ENCODE results near the gene KLK6. TPM values are rescaled to one million over a fixed set of nuclear protein-coding genes. Genes with fewer than 3 reads are reported as not detected.

Gene KLK6
- polyA plus RNA-seq, 4 donors: 0.03 to 0.07 TPM; not detected in 2

GRCh38 chr19:50916069-50916468 is 53.3 kb downstream of the KLK6 start:
- DNase-seq (no peak), FAIRE-seq (no peak)
- Histone ChIP-seq H3K27ac (ENCODE audit: low read depth in 1 of 3, low read length in 2 of 3) (no peak overlapping the region), H3K4me3 (ENCODE audit: low read depth in 1 of 3, low read length in 3 of 3) (no peak overlapping the region), H3K4me1 (ENCODE audit: control insufficient read depth in 3 of 3, insufficient read depth in 2 of 3, low read depth in 1 of 3, low read length in 2 of 3) (no peaks in the 10 kb centered on the region), H3K9me3 (ENCODE audit: control insufficient read depth in 2 of 2, insufficient read depth in 1 of 2, low read depth in 1 of 2, low read length in 1 of 2) (no peaks in the 10 kb centered on the region), H3K36me3 (ENCODE audit: control insufficient read depth in 3 of 3, insufficient read depth in 2 of 3, low read depth in 1 of 3, low read length in 3 of 3) (no peaks in the 10 kb centered on the region), H3K27me3 (ENCODE audit: control insufficient read depth in 3 of 3, insufficient read depth in 3 of 3, low read length in 3 of 3) (peaks cover 4 to 19% (median 17%) of the 10 kb centered on the region in 3 donors)
- WGBS, 3 donors: 73 to 84% (median 78%) methylated on average over 2 of the region's 2 CpGs

GRCh38 chr19:50912727-50913716 is 56.4 kb downstream of the KLK6 start:
- WGBS, 3 donors: 9 to 11% (median 10%) methylated on average over 20 to 29 of the region's 29 CpGs
- FAIRE-seq: no peak

DNA sequence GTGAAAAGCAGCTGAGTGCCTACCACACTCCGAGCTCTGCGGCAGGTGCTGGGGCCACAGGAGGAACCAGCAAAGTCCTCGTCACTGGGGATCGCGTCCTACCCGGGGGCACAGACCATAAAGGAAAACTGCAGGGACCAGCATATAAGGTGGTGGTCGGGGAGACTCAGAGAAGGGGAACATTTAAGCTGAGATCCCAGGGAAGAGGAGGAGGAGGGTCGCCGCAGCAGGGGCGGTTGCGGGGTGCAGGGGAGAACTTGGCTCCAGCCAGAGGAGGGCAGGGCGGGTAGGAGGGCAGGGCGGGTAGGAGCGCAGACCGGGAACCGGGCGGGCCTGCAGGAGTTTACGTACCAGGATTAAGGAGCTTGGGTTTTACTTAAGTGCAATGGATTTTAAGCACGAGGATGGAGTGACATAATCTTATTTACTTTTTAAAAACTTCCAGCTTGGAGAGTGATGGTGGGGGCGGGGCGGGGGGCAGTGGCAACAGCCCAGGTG is 57.2 kb downstream of the KLK6 start:
- no peak overlapping the region for H3K27ac ChIP-seq (ENCODE audit: low read depth in 1 of 3, low read length in 2 of 3)
- 12 to 20% (median 18%) methylated on average over 21 of the region's 21 CpGs for WGBS, 3 donors
- H3K4me3 ChIP-seq (ENCODE audit: low read depth in 1 of 3, low read length in 3 of 3): no peak overlapping the region
- H3K4me1 ChIP-seq (ENCODE audit: control insufficient read depth in 3 of 3, insufficient read depth in 2 of 3, low read depth in 1 of 3, low read length in 2 of 3): peaks cover 0 to 2% (median 0%) of the 10 kb centered on the region in 3 donors
- no peaks in the 10 kb centered on the region for H3K36me3 ChIP-seq (ENCODE audit: control insufficient read depth in 3 of 3, insufficient read depth in 2 of 3, low read depth in 1 of 3, low read length in 3 of 3)
- FAIRE-seq: no peak
- no peak for DNase-seq
- peaks cover 7 to 50% (median 37%) of the 10 kb centered on the region in 3 donors for H3K27me3 ChIP-seq (ENCODE audit: control insufficient read depth in 3 of 3, insufficient read depth in 3 of 3, low read length in 3 of 3)
- no peaks in the 10 kb centered on the region for H3K9me3 ChIP-seq (ENCODE audit: control insufficient read depth in 2 of 2, insufficient read depth in 1 of 2, low read depth in 1 of 2, low read length in 1 of 2)

More at GRCh38 chr19:50912727-50913716, 56.4 kb downstream of the KLK6 start:
- H3K27ac ChIP-seq (ENCODE audit: low read depth in 1 of 3, low read length in 2 of 3): no peak overlapping the region
- no peaks in the 10 kb centered on the region for H3K9me3 ChIP-seq (ENCODE audit: control insufficient read depth in 2 of 2, insufficient read depth in 1 of 2, low read depth in 1 of 2, low read length in 1 of 2)
- peaks cover 7 to 48% (median 34%) of the 10 kb centered on the region in 3 donors for H3K27me3 ChIP-seq (ENCODE audit: control insufficient read depth in 3 of 3, insufficient read depth in 3 of 3, low read length in 3 of 3)
- DNase-seq: no peak
- no peak overlapping the region for H3K4me3 ChIP-seq (ENCODE audit: low read depth in 1 of 3, low read length in 3 of 3)
- H3K36me3 ChIP-seq (ENCODE audit: control insufficient read depth in 3 of 3, insufficient read depth in 2 of 3, low read depth in 1 of 3, low read length in 3 of 3): no peaks in the 10 kb centered on the region
- peaks cover 0 to 2% (median 0%) of the 10 kb centered on the region in 3 donors for H3K4me1 ChIP-seq (ENCODE audit: control insufficient read depth in 3 of 3, insufficient read depth in 2 of 3, low read depth in 1 of 3, low read length in 2 of 3)

DNA sequence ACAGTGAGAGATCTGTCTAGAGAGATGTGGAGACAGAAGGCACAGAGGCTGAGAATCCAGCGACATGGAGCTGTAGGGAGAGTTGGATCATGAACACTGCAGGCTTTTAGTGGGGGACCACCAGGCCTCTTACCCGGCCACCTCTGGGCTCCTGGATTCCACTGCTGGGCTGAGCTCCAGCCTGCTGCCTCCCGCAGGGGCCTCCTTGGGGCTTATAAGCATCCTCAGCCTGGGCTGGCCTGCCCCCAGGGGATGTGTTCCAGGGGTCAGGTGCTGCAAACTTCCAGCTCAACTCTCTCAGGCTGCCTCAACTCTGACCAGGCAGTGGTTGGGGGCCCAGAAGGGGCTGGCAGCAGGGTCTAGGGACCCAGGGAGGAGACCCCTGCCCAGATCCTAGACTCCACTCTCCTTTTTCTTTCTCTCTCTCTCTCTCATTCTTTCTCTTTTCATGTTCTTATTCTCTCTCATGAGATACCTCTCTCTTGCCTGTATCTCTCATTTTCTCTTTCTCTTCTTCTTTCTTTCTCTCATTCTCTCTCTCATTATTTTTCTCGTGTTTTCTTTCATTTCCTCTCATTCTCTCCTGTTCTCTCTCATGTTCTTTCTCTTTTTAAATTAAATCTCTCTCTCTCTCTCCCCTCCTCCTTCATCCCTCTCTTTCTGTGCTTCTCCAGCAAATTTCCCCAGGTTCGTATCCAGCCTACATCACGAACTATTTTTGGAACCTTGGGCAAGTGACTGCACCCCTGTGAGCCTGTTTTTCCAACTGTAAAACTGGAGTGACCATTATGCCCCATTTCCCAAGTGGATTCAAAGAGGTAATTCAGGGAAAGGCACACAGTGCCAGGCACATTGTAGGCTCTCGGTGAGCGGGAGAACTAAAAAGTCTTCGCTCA is 57.9 kb downstream of the KLK6 start, which contains the start of gene KLK4:
KLK4 (minus strand) TSS at position 190 of the 896 bp plus-strand sequence. CDS start 657 bp downstream, outside the sequence.
- Histone ChIP-seq H3K4me3 (ENCODE audit: low read depth in 1 of 3, low read length in 3 of 3) (no peak within 1 kb of the TSS), H3K4me1 (ENCODE audit: control insufficient read depth in 3 of 3, insufficient read depth in 2 of 3, low read depth in 1 of 3, low read length in 2 of 3) (peaks cover 0 to 2% (median 0%) of the 10 kb centered on the region in 3 donors), H3K27me3 (ENCODE audit: control insufficient read depth in 3 of 3, insufficient read depth in 3 of 3, low read length in 3 of 3) (peaks cover 7 to 50% (median 38%) of the 10 kb centered on the region in 3 donors), H3K9me3 (ENCODE audit: control insufficient read depth in 2 of 2, insufficient read depth in 1 of 2, low read depth in 1 of 2, low read length in 1 of 2) (no peaks in the 10 kb centered on the region), H3K36me3 (ENCODE audit: control insufficient read depth in 3 of 3, insufficient read depth in 2 of 3, low read depth in 1 of 3, low read length in 3 of 3) (no peaks in the 10 kb centered on the region), H3K27ac (ENCODE audit: low read depth in 1 of 3, low read length in 2 of 3) (no peak within 1 kb of the TSS)
- no peak for FAIRE-seq
- no peak for DNase-seq
- WGBS, 3 donors: 54 to 63% (median 62%) methylated on average over 8 to 9 of the region's 9 CpGs

DNA sequence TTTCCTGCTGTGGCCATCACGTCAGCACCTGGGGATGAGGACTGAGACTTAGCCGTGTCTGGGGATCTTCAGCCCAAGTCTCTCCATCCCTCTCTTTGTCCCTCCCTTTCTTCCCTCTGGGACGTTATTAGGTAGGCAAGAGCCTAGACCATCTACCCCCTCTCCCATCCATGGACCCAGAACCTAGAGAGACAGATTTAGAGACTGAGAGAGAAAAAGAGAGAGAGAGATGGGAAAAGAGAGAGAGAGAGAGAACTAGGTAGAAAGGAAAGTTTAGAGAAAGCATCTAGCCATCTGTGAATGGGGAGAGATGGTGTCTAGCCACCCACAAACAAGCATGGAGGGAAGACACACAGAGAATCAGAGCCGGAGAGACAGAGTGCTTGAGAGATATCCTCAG is 58.7 kb downstream of the KLK6 start:
- H3K36me3 ChIP-seq (ENCODE audit: control insufficient read depth in 3 of 3, insufficient read depth in 2 of 3, low read depth in 1 of 3, low read length in 3 of 3): no peaks in the 10 kb centered on the region
- no peak for DNase-seq
- H3K4me1 ChIP-seq (ENCODE audit: control insufficient read depth in 3 of 3, insufficient read depth in 2 of 3, low read depth in 1 of 3, low read length in 2 of 3): peaks cover 0 to 2% (median 0%) of the 10 kb centered on the region in 3 donors
- peaks cover 7 to 50% (median 34%) of the 10 kb centered on the region in 3 donors for H3K27me3 ChIP-seq (ENCODE audit: control insufficient read depth in 3 of 3, insufficient read depth in 3 of 3, low read length in 3 of 3)
- H3K27ac ChIP-seq (ENCODE audit: low read depth in 1 of 3, low read length in 2 of 3): no peak overlapping the region
- no peak for FAIRE-seq
- no peaks in the 10 kb centered on the region for H3K9me3 ChIP-seq (ENCODE audit: control insufficient read depth in 2 of 2, insufficient read depth in 1 of 2, low read depth in 1 of 2, low read length in 1 of 2)
- H3K4me3 ChIP-seq (ENCODE audit: low read depth in 1 of 3, low read length in 3 of 3): no peak overlapping the region
- WGBS, 3 donors: 34 to 62% (median 50%) methylated on average over 3 to 4 of the region's 4 CpGs

DNA sequence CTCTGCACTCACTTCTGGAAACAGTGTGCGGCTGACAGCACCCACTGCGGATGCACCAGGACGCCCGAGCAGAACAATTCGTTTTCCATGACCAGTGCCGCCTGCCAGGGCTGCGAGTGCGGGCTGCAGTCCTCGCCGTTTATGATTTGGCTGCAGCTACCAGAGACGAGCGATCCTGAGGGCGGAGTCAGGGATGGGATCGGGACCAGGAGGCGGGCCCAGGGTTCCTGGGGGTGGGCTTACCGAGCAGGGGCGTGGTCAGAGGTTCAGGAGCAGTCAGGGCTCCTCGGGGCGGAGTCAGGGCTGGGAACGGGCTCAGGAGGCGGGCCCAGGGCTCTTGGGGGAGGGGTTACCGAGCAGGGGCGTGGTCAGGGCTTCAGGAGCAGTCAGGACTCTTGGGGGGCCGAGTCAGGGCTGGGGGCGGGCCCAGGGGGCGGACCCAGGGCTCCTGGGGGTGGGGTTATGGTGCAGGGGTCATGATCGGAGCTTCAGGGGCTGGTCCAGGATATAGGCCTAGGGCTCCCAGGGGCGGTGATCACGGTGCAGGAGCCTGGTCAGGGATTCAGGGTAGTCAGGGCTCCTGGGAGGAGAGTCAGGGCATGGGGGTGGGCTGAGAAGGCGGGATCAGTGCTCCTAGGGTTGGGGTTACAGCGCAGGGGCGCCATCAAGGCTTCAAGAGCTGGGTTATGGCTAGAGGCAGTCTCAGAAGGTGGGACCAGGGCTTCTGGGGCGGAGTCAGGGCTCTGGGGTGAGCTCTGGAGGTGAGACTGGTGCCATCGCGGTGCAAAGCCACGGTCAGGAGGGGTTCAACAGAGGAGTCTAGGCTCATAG is 59.9 kb downstream of the KLK6 start:
- WGBS, 3 donors: 5 to 10% (median 7%) methylated on average over 33 to 36 of the region's 36 CpGs
- Histone ChIP-seq H3K27me3 (ENCODE audit: control insufficient read depth in 3 of 3, insufficient read depth in 3 of 3, low read length in 3 of 3) (peaks cover 7 to 50% (median 34%) of the 10 kb centered on the region in 3 donors), H3K4me3 (ENCODE audit: low read depth in 1 of 3, low read length in 3 of 3) (peak overlapping the region in 1 of 3 donors; percentile 1), H3K27ac (ENCODE audit: low read depth in 1 of 3, low read length in 2 of 3) (no peak overlapping the region), H3K36me3 (ENCODE audit: control insufficient read depth in 3 of 3, insufficient read depth in 2 of 3, low read depth in 1 of 3, low read length in 3 of 3) (no peaks in the 10 kb centered on the region), H3K4me1 (ENCODE audit: control insufficient read depth in 3 of 3, insufficient read depth in 2 of 3, low read depth in 1 of 3, low read length in 2 of 3) (peaks cover 0 to 2% (median 0%) of the 10 kb centered on the region in 3 donors), H3K9me3 (ENCODE audit: control insufficient read depth in 2 of 2, insufficient read depth in 1 of 2, low read depth in 1 of 2, low read length in 1 of 2) (no peaks in the 10 kb centered on the region)
- FAIRE-seq (no peak), DNase-seq (peak; percentile 16 to 68)

All from small intestine (tissue), 7 donors.